ENCODE results near the gene PNMA8A.
"Not testable (repeated sequence)": the region's sequence is repeated elsewhere in the genome, so short reads cannot be mapped to it uniquely, and the experiment has no call there.

Gene PNMA8A, protein sequence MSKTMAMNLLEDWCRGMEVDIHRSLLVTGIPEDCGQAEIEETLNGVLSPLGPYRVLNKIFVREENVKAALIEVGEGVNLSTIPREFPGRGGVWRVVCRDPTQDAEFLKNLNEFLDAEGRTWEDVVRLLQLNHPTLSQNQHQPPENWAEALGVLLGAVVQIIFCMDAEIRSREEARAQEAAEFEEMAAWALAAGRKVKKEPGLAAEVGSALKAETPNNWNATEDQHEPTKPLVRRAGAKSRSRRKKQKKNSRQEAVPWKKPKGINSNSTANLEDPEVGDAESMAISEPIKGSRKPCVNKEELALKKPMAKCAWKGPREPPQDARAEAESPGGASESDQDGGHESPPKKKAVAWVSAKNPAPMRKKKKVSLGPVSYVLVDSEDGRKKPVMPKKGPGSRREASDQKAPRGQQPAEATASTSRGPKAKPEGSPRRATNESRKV

DNA sequence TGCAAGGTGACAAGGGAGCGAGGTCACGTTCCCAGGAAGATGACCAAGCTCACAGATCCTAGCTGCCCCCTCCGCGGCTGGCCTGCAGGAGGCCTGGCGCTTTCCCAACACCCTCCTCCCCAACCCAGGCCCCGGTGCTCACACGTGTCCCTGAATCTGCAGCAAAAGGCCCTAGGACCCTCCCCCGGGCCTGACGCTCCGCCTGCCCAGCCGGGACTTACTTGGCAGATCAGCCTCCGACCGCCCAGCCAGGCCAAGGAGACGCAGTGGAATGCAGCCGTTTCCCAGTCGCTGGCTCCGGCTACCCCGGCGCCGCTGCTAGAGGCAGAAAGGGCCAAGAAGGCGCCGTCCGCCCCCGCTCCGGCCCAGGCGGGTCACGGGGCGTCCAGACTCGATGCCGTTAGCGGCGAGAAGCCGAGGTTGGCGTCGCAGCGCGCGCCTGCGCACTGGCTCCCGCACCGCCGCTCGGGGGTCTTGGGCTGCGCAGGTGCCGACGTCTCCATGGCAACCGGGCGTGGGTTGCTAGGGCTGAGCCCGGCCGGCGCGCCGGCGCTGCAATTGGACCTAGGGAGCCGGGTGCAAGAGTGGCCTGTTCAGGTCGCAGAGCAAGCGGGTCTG lies at the start of gene PNMA8A:
Gene PNMA8A, minus strand, starts transcription at position 448 of the 618 bp plus-strand sequence. CDS start 528 bp downstream, outside the sequence.
- peak; percentile 69 for DNase-seq (ENCODE audit: low read depth)

DNA sequence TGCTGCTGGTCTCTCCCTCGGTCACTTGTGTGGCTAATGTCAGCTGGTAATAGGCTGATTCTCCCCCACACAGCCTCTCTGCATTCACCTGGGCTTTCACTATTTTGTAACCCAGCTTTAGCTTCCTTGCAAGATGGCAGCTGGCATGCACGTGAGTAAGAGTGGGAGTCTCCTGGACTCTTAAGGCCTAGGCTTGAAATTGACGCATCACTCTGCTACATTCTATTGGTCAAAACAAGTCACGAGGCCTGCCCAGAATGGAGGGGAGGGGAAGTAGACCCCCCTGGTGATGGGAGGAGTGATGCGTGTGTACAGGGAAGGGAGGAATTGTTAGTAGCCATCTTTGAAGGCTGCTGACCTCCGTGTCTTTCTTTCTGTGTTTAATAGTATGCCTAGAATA lies 49.3 kb upstream of the PNMA8A start:
- peak; percentile 25 for DNase-seq (ENCODE audit: low read depth)

GRCh38 chr19:46517471-46517870 lies 46.1 kb upstream of the PNMA8A start:
- no peak for DNase-seq (ENCODE audit: low read depth)

DNA sequence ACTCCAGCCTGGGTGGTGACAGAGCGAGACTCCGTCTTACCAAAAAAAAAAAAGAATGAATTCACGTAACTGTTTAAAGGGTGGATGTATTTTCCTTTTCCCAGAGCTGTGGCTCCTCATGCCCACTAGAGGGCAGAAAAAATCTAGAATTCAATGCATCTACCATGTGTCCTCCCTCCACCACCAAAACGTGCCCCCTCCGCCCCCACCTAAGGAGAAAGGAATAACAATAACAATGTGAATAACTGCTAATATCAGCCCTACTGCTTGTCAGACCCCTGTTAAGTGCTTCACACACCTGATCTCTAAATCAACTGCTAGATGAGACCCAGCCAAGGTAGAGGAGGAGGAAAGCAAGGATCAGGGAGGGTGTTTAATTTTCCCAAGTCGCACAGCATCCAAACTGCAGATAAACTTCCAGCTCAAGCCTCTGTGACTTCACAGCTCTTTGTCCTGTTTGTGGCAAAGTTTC lies 44.6 kb upstream of the PNMA8A start:
- DNase-seq (ENCODE audit: low read depth): peak; percentile 39

GRCh38 chr19:46515290-46515609 lies 43.9 kb upstream of the PNMA8A start:
- no peak for DNase-seq (ENCODE audit: low read depth)

DNA sequence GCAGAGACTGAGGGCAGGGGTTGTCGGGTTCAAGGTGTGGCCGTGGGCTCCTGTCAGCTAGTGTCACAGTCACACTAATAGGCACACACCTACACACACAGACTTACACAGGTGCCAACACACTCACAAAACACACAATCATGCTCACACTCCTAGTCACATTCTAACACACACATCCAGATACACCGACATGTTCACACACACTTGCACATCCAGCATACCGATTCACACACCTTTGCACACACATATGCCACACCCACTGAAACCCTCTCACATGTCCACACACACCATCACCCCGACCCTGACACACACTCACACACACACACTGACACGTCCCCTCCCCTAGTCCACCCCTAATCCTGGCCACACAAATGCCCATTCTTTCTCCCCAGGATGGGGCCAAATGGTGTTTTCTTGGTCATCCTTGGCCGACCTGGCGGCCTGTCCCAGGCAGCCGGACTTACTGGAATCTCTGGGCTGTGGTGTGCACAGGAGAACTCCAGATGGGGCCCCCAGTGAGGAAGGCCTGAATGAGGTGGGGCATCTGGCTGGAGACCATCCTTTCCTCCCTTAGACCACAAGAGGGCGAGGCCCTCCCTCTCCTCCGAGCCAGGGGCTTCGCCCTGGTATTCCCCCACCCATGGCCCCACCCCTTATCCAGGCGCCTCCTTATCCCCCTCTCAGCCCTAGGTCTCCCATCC lies 43.4 kb upstream of the PNMA8A start:
- DNase-seq (ENCODE audit: low read depth): no peak

GRCh38 chr19:46513461-46514236 lies 42.3 kb upstream of the PNMA8A start:
- DNase-seq (ENCODE audit: low read depth): peak; percentile 67

DNA sequence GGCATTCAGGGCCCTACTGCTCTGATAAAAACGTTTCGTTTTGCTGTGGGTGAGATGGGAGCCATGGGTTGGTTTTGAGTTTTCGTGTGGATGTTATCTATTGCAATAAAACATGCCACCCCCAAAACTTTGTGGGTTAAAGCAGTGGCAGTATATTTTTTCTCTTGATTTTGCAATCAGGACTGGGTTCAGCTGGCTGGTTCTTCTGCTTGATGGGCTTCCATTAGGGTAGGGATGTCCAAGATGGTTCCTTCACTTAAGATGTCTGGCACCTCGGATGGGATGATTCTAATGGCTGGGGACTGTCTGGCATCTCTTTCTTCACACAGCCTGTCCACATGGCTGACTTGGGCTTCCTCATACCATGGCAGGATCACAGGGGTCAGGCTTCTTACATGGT lies 39.9 kb upstream of the PNMA8A start:
- DNase-seq (ENCODE audit: low read depth): no peak

GRCh38 chr19:46508206-46508605 lies 36.8 kb upstream of the PNMA8A start:
- no peak for DNase-seq (ENCODE audit: low read depth)

DNA sequence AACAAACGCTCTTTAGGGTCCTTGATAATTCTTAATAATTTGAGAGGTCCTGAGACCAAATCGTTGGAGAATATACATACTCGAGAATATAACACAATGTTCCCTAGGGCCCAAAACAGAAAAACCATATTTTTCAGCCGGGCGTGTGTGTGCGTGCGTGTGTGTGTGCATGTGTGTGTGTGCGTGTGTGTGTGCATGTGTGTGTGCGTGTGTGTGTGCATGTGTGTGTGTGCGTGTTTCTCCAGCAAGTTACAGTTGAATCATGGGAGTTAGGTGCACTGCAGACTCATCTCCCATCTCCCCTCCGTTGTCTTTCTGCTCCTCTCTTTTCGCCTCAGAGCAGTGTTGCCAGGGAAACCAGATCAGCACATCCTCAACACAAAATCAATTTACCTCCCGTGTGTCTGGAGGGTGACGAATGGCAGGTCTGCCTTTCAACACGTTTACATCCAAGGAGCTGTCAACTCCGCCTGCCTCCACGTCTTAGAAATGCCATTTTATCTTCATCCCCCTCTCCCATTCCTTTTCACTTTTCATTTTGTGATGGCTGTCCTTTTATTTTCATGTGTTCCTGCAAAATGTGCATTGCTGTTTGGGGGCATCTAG lies 32.6 kb upstream of the PNMA8A start:
- no peak for DNase-seq (ENCODE audit: low read depth)

DNA sequence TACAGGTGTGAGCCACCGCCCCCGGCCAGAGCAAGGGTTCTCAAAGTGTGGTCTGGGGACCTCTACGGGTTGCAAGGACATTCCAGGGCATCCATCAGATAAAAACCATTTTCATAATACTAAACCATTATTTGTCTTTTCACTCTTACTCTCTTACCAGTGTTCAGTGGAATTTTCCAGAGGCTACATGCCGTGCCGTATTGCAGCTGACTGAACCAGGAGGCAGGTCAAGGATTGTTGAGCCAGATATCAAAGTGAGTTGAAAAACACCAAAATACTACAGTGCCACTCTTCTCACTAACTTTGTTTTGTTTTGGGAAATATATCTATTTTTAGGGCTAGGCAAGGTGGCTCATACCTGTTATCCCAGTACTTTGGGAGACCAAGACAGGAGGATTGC lies 31.5 kb upstream of the PNMA8A start:
- DNase-seq (ENCODE audit: low read depth): no peak

- no peak for DNase-seq (ENCODE audit: low read depth)
Measured at GRCh38 chr19:46499692-46500091, 28.3 kb upstream of the PNMA8A start.

DNA sequence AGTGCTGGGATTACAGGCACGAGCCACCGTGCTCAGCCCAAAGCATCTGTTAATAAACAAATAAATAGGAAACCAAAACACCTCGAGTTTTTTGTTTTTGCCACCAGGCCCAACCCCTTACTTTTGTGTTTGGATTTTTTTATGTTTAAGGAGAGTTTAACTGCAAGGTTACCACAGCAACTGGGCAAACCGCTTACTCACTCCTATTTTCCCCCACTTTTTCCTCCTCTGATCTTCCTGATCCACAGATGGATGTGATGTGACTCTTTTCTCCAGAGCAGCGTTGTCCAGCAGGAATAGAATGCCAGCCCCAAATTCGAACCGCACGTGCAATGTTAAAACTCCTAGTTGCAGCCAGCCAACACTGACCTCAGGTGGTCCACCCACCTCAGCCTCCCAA lies 26.4 kb upstream of the PNMA8A start:
- DNase-seq (ENCODE audit: low read depth): no peak

- not testable (repeated sequence) for DNase-seq (ENCODE audit: low read depth)
Measured at GRCh38 chr19:46496886-46497285, 25.5 kb upstream of the PNMA8A start.

DNA sequence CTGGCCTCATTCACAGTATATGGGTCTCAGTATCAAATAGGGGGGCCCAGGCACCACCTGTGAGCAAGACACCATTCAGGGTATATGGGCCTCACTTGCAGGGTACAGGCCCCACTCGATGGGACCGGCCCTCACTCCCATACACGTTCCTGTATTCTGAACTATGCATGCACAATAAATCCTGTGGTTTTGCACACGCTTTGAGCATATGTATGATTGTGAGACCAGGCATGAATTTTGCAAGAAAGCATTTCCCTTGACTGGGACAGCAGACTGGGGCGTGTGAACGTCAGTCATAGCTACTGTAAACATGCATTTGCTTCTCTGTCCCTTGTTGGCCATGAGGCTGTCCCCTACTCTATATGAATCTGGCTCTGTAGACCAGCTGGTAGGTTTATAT lies 24.9 kb upstream of the PNMA8A start:
- no peak for DNase-seq (ENCODE audit: low read depth)

DNA sequence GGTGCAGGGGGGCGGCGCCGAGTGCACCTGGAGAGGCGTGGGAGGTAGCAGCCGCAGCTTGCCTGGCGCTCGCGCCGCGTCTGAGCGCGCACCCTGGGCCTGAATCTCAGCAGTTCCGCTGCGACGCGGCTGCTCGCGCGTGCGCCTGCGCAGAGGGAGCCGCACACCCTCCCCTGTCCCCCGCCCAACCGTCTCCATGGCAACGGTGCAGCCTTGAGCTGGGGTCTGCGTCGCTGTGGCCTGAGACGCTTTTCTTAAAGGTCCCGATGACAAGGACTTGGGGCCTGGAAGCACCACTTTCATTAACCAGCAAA lies 24.4 kb upstream of the PNMA8A start, which contains the start of gene PNMA8B:
Gene PNMA8B, minus strand, starts transcription at position 82 of the 314 bp plus-strand sequence. CDS start 402 bp downstream, outside the sequence.
- no peak for DNase-seq (ENCODE audit: low read depth)

DNA sequence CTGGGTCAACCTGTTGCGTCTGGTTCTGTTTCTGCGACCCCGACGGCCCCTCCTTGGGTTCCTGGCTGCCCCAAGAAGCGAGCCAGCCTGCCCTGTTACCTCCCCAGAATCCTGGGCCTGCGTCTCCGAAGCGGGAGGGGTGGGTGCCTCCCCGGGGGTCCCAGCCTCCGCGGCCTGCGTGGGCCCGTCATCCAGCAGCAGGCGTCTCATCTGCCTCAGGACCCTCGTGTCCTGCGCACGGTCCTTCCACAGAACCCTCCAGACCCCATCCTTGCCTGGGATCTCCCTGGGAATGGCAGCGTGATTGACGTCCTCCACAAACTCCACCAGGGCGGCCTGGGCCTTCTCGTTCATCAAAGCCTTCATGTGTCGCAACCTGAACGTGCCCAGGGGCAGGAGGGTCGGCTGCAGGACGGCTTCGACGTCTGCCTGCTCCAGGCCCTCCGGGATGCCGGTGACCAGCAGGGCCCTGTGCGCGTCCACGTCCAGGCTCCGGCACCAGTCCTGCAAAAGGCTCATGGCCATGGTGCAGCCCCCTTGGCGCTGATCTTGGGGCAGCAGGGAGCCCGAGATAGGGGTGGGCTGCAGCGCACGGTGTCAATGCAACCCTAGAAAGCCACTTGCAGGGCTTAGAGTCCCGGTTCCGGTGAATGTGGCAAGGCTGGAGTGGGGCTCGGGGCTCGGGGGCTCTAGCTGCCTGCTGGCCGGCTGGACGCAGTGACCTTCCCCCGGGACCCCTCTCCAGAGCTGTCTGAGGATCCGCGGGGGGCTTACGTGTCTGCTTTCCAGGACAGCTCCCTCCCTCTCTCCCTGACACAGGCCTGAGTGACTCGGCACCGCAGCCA lies 23.8 kb upstream of the PNMA8A start:
- DNase-seq (ENCODE audit: low read depth): no peak

GRCh38 chr19:46494146-46494940 lies 23.0 kb upstream of the PNMA8A start:
- no peak for DNase-seq (ENCODE audit: low read depth)

DNA sequence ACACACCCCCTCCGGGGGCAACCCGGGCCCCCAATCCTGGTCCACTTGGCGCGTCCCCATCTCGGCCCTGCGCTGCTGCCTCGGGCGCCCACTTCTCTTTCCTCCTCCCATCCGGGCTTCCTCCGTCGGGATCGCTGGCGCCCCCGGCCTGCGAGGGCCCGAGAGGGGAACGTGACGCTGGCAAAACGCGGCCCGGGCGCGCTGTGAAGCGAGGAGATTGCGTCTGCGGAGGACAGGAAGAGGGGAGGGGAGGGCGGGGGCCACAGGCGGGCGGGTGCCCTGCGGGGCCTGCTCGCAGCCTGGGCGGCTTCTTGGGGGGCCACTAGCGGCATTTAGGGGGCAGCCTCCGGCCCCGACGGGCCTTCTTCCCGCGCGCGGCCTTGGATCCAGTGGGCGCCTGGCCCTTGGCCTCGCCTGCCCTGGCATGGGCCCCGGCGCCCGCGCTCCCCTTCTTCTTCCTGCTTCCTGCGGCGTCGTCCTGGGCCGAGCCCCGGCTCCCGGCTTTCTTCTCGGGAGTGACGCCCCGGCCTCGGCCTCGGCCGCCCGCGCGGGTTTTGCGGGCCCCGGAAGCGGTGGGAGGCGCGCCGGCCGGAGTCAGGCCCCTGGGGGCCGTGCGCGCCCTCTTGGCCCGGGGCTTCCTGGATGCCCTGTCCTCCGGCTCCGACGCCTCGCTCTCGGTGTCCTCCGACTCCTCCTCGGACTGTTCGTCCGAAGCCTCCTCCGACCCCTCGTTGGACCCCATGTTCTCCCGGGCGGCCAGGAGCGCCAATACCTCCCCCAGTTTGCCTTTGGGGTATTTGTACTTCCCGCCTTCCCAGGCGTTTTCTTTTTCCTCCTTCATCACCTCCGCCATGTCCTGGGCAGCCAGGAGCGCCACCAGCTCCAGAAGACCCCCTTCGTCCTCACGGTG lies 22.1 kb upstream of the PNMA8A start:
- no peak for DNase-seq (ENCODE audit: low read depth)

Measured in amniotic epithelial cell (primary cell).